Calu3 (cell line): Measurements from ENCODE around the gene SLC24A3. TPM values are rescaled to one million over a fixed set of nuclear protein-coding genes. Genes with fewer than 3 reads are reported as not detected.

Experiments used
- BruUV-seq: library from RNA; stranded (reverse); fragments of 400-500 nt; replicated peaks from 2 replicates; lab custom pipeline; 2021; lab: Mats Ljungman, UMichigan
- CTCF ChIA-PET: fragments of 300-600 bp; sonication (Branson Sonifier 250); formaldehyde crosslinking; loops from one replicate; lab custom pipeline; 2022; ENCODE audit warnings: antibody characterized with exemption; lab: Charles Lee
- DNase-seq: peaks from one replicate; pipeline ENCODE4 v3.0.0; 2022
- H3K27ac Mint-ChIP-seq: one replicate; pipeline ENCODE4 v1.8.0; 2022; ENCODE audit warnings: mixed read lengths; ENCODE audit not compliant: unreplicated experiment
- H3K27me3 Mint-ChIP-seq: one replicate; pipeline ENCODE4 v1.8.0; 2022; ENCODE audit warnings: mixed read lengths; ENCODE audit not compliant: unreplicated experiment
- H3K36me3 Mint-ChIP-seq: one replicate; pipeline ENCODE4 v1.8.0; 2022; ENCODE audit warnings: mild to moderate bottlenecking, moderate library complexity, mixed read lengths; ENCODE audit not compliant: insufficient read depth, unreplicated experiment
- H3K4me1 Mint-ChIP-seq: one replicate; pipeline ENCODE4 v1.8.0; 2022; ENCODE audit warnings: mild to moderate bottlenecking, low read depth, mixed read lengths; ENCODE audit not compliant: unreplicated experiment
- H3K4me3 Mint-ChIP-seq: one replicate; pipeline ENCODE4 v1.8.0; 2022; ENCODE audit warnings: mild to moderate bottlenecking, low read depth, moderate library complexity, mixed read lengths; ENCODE audit not compliant: unreplicated experiment
- H3K9me3 Mint-ChIP-seq: one replicate; pipeline ENCODE4 v1.8.0; 2022; ENCODE audit warnings: low read depth, mixed read lengths; ENCODE audit not compliant: unreplicated experiment
- intact Hi-C: fragments of 100-400 bp; cut with micrococcal nuclease; formaldehyde crosslinking; loops from one replicate; pipeline ENCODE4 v1.10.0; 2022; ENCODE audit not compliant: unreplicated experiment
- total RNA-seq: library from RNA; stranded (reverse); gene quantifications from 2 replicates; pipeline ENCODE4 v1.2.3, GENCODE V29; 2022
- TF ChIP-seq, protein P1 (sequence below): fragments of 200-600 bp; IDR thresholded peaks from one replicate; pipeline ENCODE4 v1.8.0; 2022; ENCODE audit warnings: antibody characterized with exemption; ENCODE audit not compliant: unreplicated experiment

SLC24A3 gene
- total RNA-seq, 1 experiment from 2014 or later, result not detected

- no peaks in the 10 kb centered on the region for H3K27me3 Mint-ChIP-seq
- H3K4me1 Mint-ChIP-seq, result peaks cover 11% of the 10 kb centered on the region
- CTCF ChIA-PET, result no interaction called here
- DNase-seq, result no peak
- no peak overlapping the region for H3K27ac Mint-ChIP-seq
- intact Hi-C loops, result no loop called here
- H3K9me3 Mint-ChIP-seq, result no peaks in the 10 kb centered on the region
- TF ChIP-seq, protein P1, sequence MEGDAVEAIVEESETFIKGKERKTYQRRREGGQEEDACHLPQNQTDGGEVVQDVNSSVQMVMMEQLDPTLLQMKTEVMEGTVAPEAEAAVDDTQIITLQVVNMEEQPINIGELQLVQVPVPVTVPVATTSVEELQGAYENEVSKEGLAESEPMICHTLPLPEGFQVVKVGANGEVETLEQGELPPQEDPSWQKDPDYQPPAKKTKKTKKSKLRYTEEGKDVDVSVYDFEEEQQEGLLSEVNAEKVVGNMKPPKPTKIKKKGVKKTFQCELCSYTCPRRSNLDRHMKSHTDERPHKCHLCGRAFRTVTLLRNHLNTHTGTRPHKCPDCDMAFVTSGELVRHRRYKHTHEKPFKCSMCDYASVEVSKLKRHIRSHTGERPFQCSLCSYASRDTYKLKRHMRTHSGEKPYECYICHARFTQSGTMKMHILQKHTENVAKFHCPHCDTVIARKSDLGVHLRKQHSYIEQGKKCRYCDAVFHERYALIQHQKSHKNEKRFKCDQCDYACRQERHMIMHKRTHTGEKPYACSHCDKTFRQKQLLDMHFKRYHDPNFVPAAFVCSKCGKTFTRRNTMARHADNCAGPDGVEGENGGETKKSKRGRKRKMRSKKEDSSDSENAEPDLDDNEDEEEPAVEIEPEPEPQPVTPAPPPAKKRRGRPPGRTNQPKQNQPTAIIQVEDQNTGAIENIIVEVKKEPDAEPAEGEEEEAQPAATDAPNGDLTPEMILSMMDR, result no peak
- BruUV-seq, result no TSS peak
- H3K4me3 Mint-ChIP-seq, result no peak overlapping the region
- no peaks in the 10 kb centered on the region for H3K36me3 Mint-ChIP-seq
These were observed 524.6 kb downstream of the SLC24A3 start for GRCh38 chr20:19737025-19737424.

GRCh38 chr20:19738951-19739350, 526.5 kb downstream of the SLC24A3 start:
- H3K36me3 Mint-ChIP-seq, result no peaks in the 10 kb centered on the region
- H3K9me3 Mint-ChIP-seq, result no peaks in the 10 kb centered on the region
- BruUV-seq, result no TSS peak
- CTCF ChIA-PET, result no interaction called here
- H3K27ac Mint-ChIP-seq, result no peak overlapping the region
- H3K27me3 Mint-ChIP-seq, result no peaks in the 10 kb centered on the region
- no peak for DNase-seq
- TF ChIP-seq, protein P1, result no peak
- intact Hi-C loops, result no loop called here
- H3K4me3 Mint-ChIP-seq, result no peak overlapping the region
- peaks cover 11% of the 10 kb centered on the region for H3K4me1 Mint-ChIP-seq

- Mint-ChIP-seq H3K36me3 (no peaks in the 10 kb centered on the region), H3K27me3 (no peaks in the 10 kb centered on the region), H3K4me1 (peaks cover 11% of the 10 kb centered on the region), H3K9me3 (no peaks in the 10 kb centered on the region), H3K27ac (no peak overlapping the region), H3K4me3 (no peak overlapping the region)
- DNase-seq, result no peak
- TF ChIP-seq, protein P1, result no peak
- CTCF ChIA-PET, result interaction anchor here (0.5 kb wide), 1 partner anchor 173 kb away, joined by 4 read pairs; no protein-coding TSS in a partner anchor
- intact Hi-C loops, result no loop called here
- BruUV-seq, result no TSS peak
These were observed 526.9 kb downstream of the SLC24A3 start for GRCh38 chr20:19739351-19739750.

GRCh38 chr20:19740512-19740911, 528.1 kb downstream of the SLC24A3 start:
- TF ChIP-seq, protein P1, result no peak

More at GRCh38 chr20:19740512-19740911, 528.1 kb downstream of the SLC24A3 start:
- BruUV-seq, result no TSS peak
- Mint-ChIP-seq H3K27ac (no peak overlapping the region), H3K9me3 (no peaks in the 10 kb centered on the region), H3K4me1 (peaks cover 1% of the 10 kb centered on the region), H3K36me3 (no peaks in the 10 kb centered on the region), H3K4me3 (no peak overlapping the region), H3K27me3 (no peaks in the 10 kb centered on the region)
- CTCF ChIA-PET, result no interaction called here
- DNase-seq, result no peak
- intact Hi-C loops, result loop anchor here (10.0 kb wide), 1 partner anchor 46 kb away; no protein-coding TSS in a partner anchor
